ENCODE measurements around the gene PRIMPOL. TPM values are rescaled to one million over a fixed set of nuclear protein-coding genes. Genes with fewer than 3 reads are reported as not detected.

Gene PRIMPOL
- total and polyA plus RNA-seq, 2 experiments from 2014 or later, result 18.5 to 30.1 TPM

GRCh38 chr4:184660978-184661377 lies 11.4 kb downstream of the PRIMPOL start:
- peaks cover 8% of the 10 kb centered on the region for H3K36me3 ChIP-seq
- no peak for TF ChIP-seq CTCF (IDR thresholded peaks at IDR 0.05; ENCODE audit: low read depth, low read length)
- no peak overlapping the region for H3K4me3 ChIP-seq
- H3K27me3 ChIP-seq, result no peaks in the 10 kb centered on the region
- H3K4me1 ChIP-seq (ENCODE audit: low read depth), result no peaks in the 10 kb centered on the region
- no peak for DNase-seq (ENCODE audit: low read depth in 1 of 2, low spot score in 1 of 2)
- H3K27ac ChIP-seq, result no peak overlapping the region
- H3K9me3 ChIP-seq (ENCODE audit: low read depth), result no peaks in the 10 kb centered on the region

DNA sequence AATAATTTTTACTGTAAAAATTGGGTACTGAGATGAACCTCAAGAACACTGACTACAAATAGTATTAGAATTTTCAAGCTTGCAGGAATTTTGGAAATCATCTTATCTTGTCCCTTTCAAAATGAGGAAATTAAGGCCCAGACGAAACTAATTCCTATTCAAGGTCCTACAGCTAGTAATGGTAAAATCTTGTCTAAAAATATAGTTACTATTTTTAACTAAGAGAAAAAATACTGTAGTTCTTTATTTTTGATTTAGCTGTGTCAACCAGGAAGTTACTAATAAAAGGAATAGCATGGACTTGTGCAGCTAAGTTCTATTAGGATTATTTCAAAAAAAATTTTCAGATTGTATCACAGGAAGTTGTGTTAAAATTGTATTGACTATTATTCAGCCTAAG lies 12.7 kb downstream of the PRIMPOL start:
- Histone ChIP-seq H3K27me3 (no peaks in the 10 kb centered on the region), H3K4me1 (ENCODE audit: low read depth) (no peaks in the 10 kb centered on the region), H3K36me3 (peaks cover 8% of the 10 kb centered on the region), H3K9me3 (ENCODE audit: low read depth) (no peaks in the 10 kb centered on the region), H3K4me3 (no peak overlapping the region), H3K27ac (no peak overlapping the region)
- TF ChIP-seq CTCF (IDR thresholded peaks at IDR 0.05; ENCODE audit: low read depth, low read length), result no peak
- DNase-seq (ENCODE audit: low read depth in 1 of 2, low spot score in 1 of 2), result no peak

DNA sequence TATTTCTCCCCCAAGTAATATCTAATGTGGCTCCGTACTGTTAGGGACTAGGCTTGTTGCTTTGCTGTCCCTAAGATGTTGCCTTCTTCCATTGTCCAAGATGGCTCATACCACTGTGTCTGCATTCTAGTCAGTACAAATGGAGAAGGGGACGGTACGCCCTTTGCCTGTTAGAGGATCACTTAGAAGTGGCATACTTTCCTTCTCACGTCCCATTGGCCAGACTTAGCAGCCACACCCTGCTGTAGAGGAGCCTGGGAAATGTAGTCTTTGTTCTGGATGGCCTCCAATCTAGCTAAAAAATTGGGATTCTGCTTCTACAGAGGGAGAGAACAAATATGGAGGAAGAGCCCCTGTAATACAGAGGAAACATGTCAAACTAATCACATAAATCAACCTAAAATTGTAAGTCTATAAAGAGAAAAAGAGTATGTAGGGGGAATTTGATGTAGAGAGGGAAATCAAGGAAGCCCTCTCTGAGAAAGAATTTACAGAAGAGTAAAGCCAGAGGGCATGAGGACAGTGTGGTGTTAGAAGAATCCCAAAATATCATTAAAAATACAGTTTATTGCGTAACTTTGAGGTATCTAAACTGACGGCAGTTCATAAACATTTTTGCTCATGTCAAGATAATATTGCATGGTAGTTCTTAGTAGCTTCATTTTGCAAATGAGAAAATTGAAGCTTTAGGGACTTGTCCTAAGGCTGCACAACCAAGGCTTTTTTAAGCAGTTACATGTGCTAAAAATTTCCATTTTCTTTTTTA lies 15.1 kb downstream of the PRIMPOL start:
- no peaks in the 10 kb centered on the region for H3K27me3 ChIP-seq
- no peak for TF ChIP-seq CTCF (IDR thresholded peaks at IDR 0.05; ENCODE audit: low read depth, low read length)
- H3K27ac ChIP-seq, result no peak overlapping the region
- DNase-seq (ENCODE audit: low read depth in 1 of 2, low spot score in 1 of 2), result peak; percentile 32 to 52
- H3K4me3 ChIP-seq, result no peak overlapping the region
- no peaks in the 10 kb centered on the region for H3K9me3 ChIP-seq (ENCODE audit: low read depth)
- no peaks in the 10 kb centered on the region for H3K4me1 ChIP-seq (ENCODE audit: low read depth)
- peaks cover 4% of the 10 kb centered on the region for H3K36me3 ChIP-seq

DNA sequence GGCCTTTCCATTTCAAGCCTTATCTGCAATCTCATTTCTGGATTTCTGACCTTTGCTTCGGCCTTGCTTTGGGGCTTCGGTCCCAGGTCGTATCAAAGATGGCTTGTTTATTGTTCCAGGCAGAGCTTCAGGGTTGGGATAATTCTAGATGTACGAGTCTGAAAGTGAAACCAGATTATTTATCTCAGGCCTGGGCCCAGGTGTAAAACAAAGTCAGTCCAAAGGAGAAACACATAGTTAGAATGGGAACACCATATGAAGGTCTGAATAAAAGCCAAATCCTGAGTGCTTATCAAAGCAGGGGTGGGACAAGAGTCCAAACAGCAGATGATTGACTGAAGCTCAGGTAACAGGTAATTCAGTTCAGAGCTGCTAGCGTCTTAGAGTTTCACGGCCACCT lies 17.1 kb downstream of the PRIMPOL start:
- no peak for DNase-seq (ENCODE audit: low read depth in 1 of 2, low spot score in 1 of 2)
- TF ChIP-seq CTCF (IDR thresholded peaks at IDR 0.05; ENCODE audit: low read depth, low read length), result no peak
- Histone ChIP-seq H3K36me3 (peaks cover 4% of the 10 kb centered on the region), H3K4me3 (no peak overlapping the region), H3K27me3 (no peaks in the 10 kb centered on the region), H3K27ac (no peak overlapping the region), H3K4me1 (ENCODE audit: low read depth) (no peaks in the 10 kb centered on the region), H3K9me3 (ENCODE audit: low read depth) (no peaks in the 10 kb centered on the region)

GRCh38 chr4:184668096-184668495 lies 18.6 kb downstream of the PRIMPOL start:
- H3K4me1 ChIP-seq (ENCODE audit: low read depth), result no peaks in the 10 kb centered on the region
- DNase-seq (ENCODE audit: low read depth in 1 of 2, low spot score in 1 of 2), result no peak

More at GRCh38 chr4:184668096-184668495, 18.6 kb downstream of the PRIMPOL start:
- H3K27ac ChIP-seq, result no peak overlapping the region
- no peak overlapping the region for H3K4me3 ChIP-seq
- H3K36me3 ChIP-seq, result peaks cover 3% of the 10 kb centered on the region
- no peaks in the 10 kb centered on the region for H3K27me3 ChIP-seq
- H3K9me3 ChIP-seq (ENCODE audit: low read depth), result no peaks in the 10 kb centered on the region
- TF ChIP-seq CTCF (IDR thresholded peaks at IDR 0.05; ENCODE audit: low read depth, low read length), result no peak

Measured in cardiac muscle cell (in vitro differentiated cells and primary cell).